ENCODE results near the gene DECR2. TPM values are rescaled to one million over a fixed set of nuclear protein-coding genes. Genes with fewer than 3 reads are reported as not detected.

DECR2 gene
- total RNA-seq, 4 donors from 2014 or later: 17.0 to 23.3 (median 18.8) TPM

GRCh38 chr16:396605-397004 lies 5.1 kb upstream of the DECR2 start:
- no peak for DNase-seq

GRCh38 chr16:397135-397661 lies 4.5 kb upstream of the DECR2 start, which contains the start of gene NME4:
NME4 (plus strand) TSS chr16:397199; CDS start chr16:397223, 24 bp downstream.
- H3K4me3 ChIP-seq: peak within 1 kb of the TSS; percentile 58 to 75 (median 67)
- peak within 1 kb of the TSS; percentile 60 to 91 (median 79) for H3K27ac ChIP-seq
- no peak for DNase-seq
- no peak for ATAC-seq
- peak in 1 of 2 donors; percentile 31 for TF ChIP-seq POLR2A (IDR thresholded peaks at IDR 0.05)
- TF ChIP-seq CTCF (IDR thresholded peaks at IDR 0.05 in 4 of 5, conservative IDR thresholded peaks at IDR 0.05 in 1 of 5): no peak
- in situ Hi-C loops (cut with MboI; ENCODE audit: low sequenced_read_pairs in 4 of 4): no loop called here
- no peaks in the 10 kb centered on the region for H3K27me3 ChIP-seq
- intact Hi-C loops (cut with DNase I; ENCODE audit: low total_unique reads): no loop called here
- peaks cover 13 to 16% of the 10 kb centered on the region in 2 donors for H3K4me1 ChIP-seq
- H3K9me3 ChIP-seq: no peaks in the 10 kb centered on the region
- no peaks in the 10 kb centered on the region for H3K36me3 ChIP-seq

More at GRCh38 chr16:396605-397004, 5.1 kb upstream of the DECR2 start:
- TF ChIP-seq POLR2A (IDR thresholded peaks at IDR 0.05) (no peak), CTCF (IDR thresholded peaks at IDR 0.05 in 4 of 5, conservative IDR thresholded peaks at IDR 0.05 in 1 of 5) (no peak)
- ATAC-seq: no peak
- intact Hi-C loops (cut with DNase I; ENCODE audit: low total_unique reads): no loop called here
- Histone ChIP-seq H3K27ac (peak overlapping the region; percentile 60 to 91 (median 73)), H3K4me1 (peaks cover 13 to 16% of the 10 kb centered on the region in 2 donors), H3K9me3 (no peaks in the 10 kb centered on the region), H3K27me3 (no peaks in the 10 kb centered on the region), H3K4me3 (peak overlapping the region; percentile 39 to 61 (median 58)), H3K36me3 (no peaks in the 10 kb centered on the region)
- in situ Hi-C loops (cut with MboI; ENCODE audit: low sequenced_read_pairs in 4 of 4): no loop called here

DNA sequence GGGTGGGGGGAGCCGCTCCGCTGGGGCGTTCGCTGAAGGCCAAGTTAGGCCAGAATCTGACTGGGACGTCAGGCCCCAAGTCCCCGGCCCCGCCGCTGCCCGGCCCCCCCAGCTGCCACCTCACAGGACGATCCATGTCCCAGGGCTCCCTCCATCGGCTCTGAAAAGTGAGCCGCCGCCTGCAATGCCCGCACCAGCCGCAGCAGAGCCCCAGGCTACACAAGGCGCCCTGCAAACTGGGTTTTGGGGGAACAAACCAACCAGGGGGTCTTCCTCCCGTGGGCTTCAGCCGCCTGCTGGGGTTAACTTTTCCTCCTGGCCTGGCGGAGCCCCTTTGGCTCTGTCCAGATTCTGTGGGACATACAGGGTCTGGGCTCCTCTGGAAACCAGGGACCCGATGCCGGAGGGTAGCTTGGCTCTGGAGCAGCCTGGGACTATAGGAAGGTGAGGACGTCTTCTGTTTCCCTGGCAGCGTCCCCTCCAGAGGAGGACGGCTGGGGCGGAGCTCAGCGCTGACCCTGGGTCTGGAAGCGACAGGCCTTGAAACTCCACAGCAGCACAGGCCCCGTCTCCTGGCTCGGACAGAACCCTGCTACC lies 3.9 kb upstream of the DECR2 start:
- no peaks in the 10 kb centered on the region for H3K36me3 ChIP-seq
- in situ Hi-C loops (cut with MboI; ENCODE audit: low sequenced_read_pairs in 4 of 4) (no loop called here), intact Hi-C loops (cut with DNase I; ENCODE audit: low total_unique reads) (no loop called here)
- TF ChIP-seq POLR2A (IDR thresholded peaks at IDR 0.05) (no peak), CTCF (IDR thresholded peaks at IDR 0.05 in 4 of 5, conservative IDR thresholded peaks at IDR 0.05 in 1 of 5) (peak; percentile 59 to 72 (median 61))
- DNase-seq: peak; percentile 77
- H3K4me3 ChIP-seq: peak overlapping the region; percentile 6 to 64 (median 41)
- H3K27ac ChIP-seq: peak overlapping the region; percentile 60 to 91 (median 79)
- H3K9me3 ChIP-seq: no peaks in the 10 kb centered on the region
- peaks cover 16 to 18% of the 10 kb centered on the region in 2 donors for H3K4me1 ChIP-seq
- H3K27me3 ChIP-seq: no peaks in the 10 kb centered on the region
- ATAC-seq: peak; percentile 34 to 54

GRCh38 chr16:398561-399339 lies 2.9 kb upstream of the DECR2 start:
- Histone ChIP-seq H3K4me1 (peaks cover 16 to 18% of the 10 kb centered on the region in 2 donors), H3K27ac (peak overlapping the region; percentile 60 to 91 (median 79)), H3K36me3 (no peaks in the 10 kb centered on the region), H3K9me3 (no peaks in the 10 kb centered on the region), H3K4me3 (no peak overlapping the region), H3K27me3 (no peaks in the 10 kb centered on the region)
- no peak for ATAC-seq
- in situ Hi-C loops (cut with MboI; ENCODE audit: low sequenced_read_pairs in 4 of 4): no loop called here
- intact Hi-C loops (cut with DNase I; ENCODE audit: low total_unique reads): no loop called here
- no peak for DNase-seq
- TF ChIP-seq POLR2A (IDR thresholded peaks at IDR 0.05) (no peak), CTCF (IDR thresholded peaks at IDR 0.05 in 4 of 5, conservative IDR thresholded peaks at IDR 0.05 in 1 of 5) (no peak)

Data from gastrocnemius medialis (tissue), 4 donors.